Ovary (tissue), 9 donors: ENCODE measurements around the gene APBA1. TPM values are rescaled to one million over a fixed set of nuclear protein-coding genes. Genes with fewer than 3 reads are reported as not detected.

Experiments
- DNase-seq, 5 donors: peaks; one replicate each; pipeline ENCODE4 v3.0.0-alpha.2; 2019 to 2020
- H3K27ac ChIP-seq, 2 donors: fragments of 200-600 bp; one replicate each; pipeline versions ENCODE4 v1.5.1 to v1.8.0; 2019 to 2022
- H3K27me3 ChIP-seq: fragments of 200-600 bp; one replicate; pipeline ENCODE4 v1.8.0; 2022
- H3K36me3 ChIP-seq: fragments of 200-600 bp; sonication (generic); one replicate; pipeline ENCODE4 v1.5.1; 2019
- H3K4me1 ChIP-seq: one replicate; pipeline ENCODE4 v1.8.1; 2013; ENCODE audit warnings: mild to moderate bottlenecking, moderate library complexity; ENCODE audit not compliant: insufficient read depth
- H3K4me3 ChIP-seq: fragments of 200-600 bp; sonication (generic); one replicate; pipeline ENCODE4 v1.5.1; 2017
- H3K9me3 ChIP-seq, 2 donors: fragments of 200-600 bp in 1 of 2; sonication (generic) in 1 of 2; one replicate each; pipeline versions ENCODE4 v1.5.1 to v1.8.1; 2013 to 2019; ENCODE audit warnings: mild to moderate bottlenecking in 1 of 2, moderate library complexity in 1 of 2
- EP300 ChIP-seq: sonication (generic); formaldehyde crosslinking; IDR thresholded peaks from one replicate; pipeline ENCODE4 v1.6.1; 2017; ENCODE audit warnings: antibody characterized with exemption
- POLR2A ChIP-seq: fragments of 450-650 bp; IDR thresholded peaks from one replicate; pipeline ENCODE4 v1.6.1; 2017; ENCODE audit warnings: antibody characterized with exemption, mild to moderate bottlenecking, moderate library complexity
- WGBS, 3 donors: extraction: QIAGEN DNeasy Blood & Tissue Kit in 1 of 3; methylation state at CpG; one replicate each; pipeline versions ENCODE4 v1.1.5 to v1.1.7; 2013 to 2017; 5-methylcytosine and 5-hydroxymethylcytosine counted together
- intact Hi-C, 4 donors: fragments of 100-400 bp; cut with DNase I; formaldehyde crosslinking; loops; one replicate each; pipeline versions ENCODE4 v1.11.0 to v1.15.1; 2022 to 2023
- polyA plus RNA-seq, 2 donors: library from polyadenylated mRNA; stranded (reverse); fragments of 200-250 nt in 1 of 2; fragments of 350-450 nt in 1 of 2; fragmentation: Illumina TruSeq in 1 of 2; extraction: RNeasy Lipid Tissue Mini Kit (QIAGEN cat#74804) in 1 of 2; gene quantifications; one replicate each; pipeline ENCODE4 v1.2.3, GENCODE V29; 2013 to 2014
- total RNA-seq, 7 donors: library from RNA; depleted of rRNA in 2 of 7; stranded (reverse); fragments of >200 nt in 2 of 7; fragmentation: NEBNext Ultra II Directional in 3 of 7; extraction: Animal tissue kit (Norgen Biotek cat#: 25700) in 3 of 7; gene quantifications; one replicate each; pipeline versions ENCODE4 v1.1.0 to v1.2.4, GENCODE V29; 2016 to 2023
- TF ChIP-seq, protein P1 (sequence below), 3 donors: fragments of 450-650 bp in 2 of 3; fragments of 200-600 bp in 1 of 3; IDR thresholded peaks; one replicate each; pipeline versions ENCODE4 v1.5.1 to v1.8.0; 2016 to 2022; ENCODE audit warnings: antibody characterized with exemption in 3 of 3, mild to moderate bottlenecking in 1 of 3
- donor health status: DM: no; HTN: no; CAD: no; lungs with moderate emphysema.
- donor health status: DM: no; HTN: no; CAD: no.
- donor health status: Bipolar disorder and iron deficiency.
- donor health status: DM: yes; HTN: yes; CAD: no.
- donor health status: DM: no; HTN: no; CAD: no.
- donor health status: DM: yes; HTN: yes; CAD: no.

The APBA1 gene
- total and polyA plus RNA-seq, 9 donors, result 2.8 to 17.6 (median 12.9) TPM

DNA sequence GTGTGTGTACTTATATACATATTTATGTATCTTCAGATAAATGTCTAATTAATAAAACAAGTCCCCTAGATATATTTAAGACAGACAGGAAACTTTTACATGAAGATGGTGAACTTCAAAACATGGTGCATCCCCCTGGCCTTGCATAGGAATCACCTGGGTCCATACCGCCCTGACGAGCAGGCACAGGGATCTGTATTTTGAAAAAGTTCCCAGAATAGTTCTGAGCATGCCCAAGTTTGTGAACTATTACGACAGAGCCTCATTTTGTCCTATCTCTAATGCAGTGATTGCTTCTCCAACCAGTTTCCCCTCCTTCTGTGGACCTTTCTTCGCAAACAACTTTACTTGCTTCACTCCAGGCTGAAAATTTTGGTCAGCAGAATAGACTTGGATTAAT is 98.1 kb downstream of the APBA1 start:
- no peak overlapping the region for H3K4me3 ChIP-seq
- no peak for TF ChIP-seq POLR2A
- no peak for TF ChIP-seq EP300
- TF ChIP-seq, protein P1, sequence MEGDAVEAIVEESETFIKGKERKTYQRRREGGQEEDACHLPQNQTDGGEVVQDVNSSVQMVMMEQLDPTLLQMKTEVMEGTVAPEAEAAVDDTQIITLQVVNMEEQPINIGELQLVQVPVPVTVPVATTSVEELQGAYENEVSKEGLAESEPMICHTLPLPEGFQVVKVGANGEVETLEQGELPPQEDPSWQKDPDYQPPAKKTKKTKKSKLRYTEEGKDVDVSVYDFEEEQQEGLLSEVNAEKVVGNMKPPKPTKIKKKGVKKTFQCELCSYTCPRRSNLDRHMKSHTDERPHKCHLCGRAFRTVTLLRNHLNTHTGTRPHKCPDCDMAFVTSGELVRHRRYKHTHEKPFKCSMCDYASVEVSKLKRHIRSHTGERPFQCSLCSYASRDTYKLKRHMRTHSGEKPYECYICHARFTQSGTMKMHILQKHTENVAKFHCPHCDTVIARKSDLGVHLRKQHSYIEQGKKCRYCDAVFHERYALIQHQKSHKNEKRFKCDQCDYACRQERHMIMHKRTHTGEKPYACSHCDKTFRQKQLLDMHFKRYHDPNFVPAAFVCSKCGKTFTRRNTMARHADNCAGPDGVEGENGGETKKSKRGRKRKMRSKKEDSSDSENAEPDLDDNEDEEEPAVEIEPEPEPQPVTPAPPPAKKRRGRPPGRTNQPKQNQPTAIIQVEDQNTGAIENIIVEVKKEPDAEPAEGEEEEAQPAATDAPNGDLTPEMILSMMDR (IDR thresholded peaks at IDR 0.05), result no peak

DNA sequence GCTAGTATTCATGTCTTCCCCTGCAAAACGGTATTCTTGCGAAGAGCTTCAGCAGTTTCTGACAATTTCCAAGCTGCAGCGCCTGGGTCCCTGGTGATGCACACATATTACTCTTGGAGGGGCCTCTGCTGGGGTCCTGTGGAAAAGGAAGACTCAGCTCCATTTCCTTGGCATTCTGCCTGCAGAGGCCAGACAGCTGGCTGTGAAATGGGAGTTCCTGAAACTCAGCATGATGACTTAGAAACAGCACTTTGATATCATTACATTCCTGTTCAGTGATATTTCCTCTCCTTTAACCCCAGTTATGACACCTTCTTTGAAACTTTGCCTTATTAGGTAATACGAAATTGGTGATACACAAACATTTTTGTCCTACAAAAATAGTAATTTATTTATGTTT is 98.5 kb downstream of the APBA1 start:
- DNase-seq, result no peak
- Histone ChIP-seq H3K4me3 (no peak overlapping the region), H3K4me1 (peaks cover 4% of the 10 kb centered on the region), H3K27ac (no peak overlapping the region), H3K27me3 (no peaks in the 10 kb centered on the region), H3K36me3 (no peaks in the 10 kb centered on the region), H3K9me3 (no peaks in the 10 kb centered on the region)
- 66 to 71% (median 69%) methylated on average over 4 of the region's 4 CpGs for WGBS, 3 donors
- intact Hi-C loops, result no loop called here
- TF ChIP-seq EP300 (no peak), POLR2A (no peak)
- TF ChIP-seq, protein P1 (IDR thresholded peaks at IDR 0.05), result no peak

More for the DNA sequence above, 98.1 kb downstream of the APBA1 start:
- no peaks in the 10 kb centered on the region for H3K27me3 ChIP-seq
- no peaks in the 10 kb centered on the region for H3K36me3 ChIP-seq
- H3K9me3 ChIP-seq, result no peaks in the 10 kb centered on the region
- WGBS, 3 donors, result 67 to 81% (median 76%) methylated on average over 4 of the region's 4 CpGs
- H3K4me1 ChIP-seq, result peaks cover 5% of the 10 kb centered on the region
- DNase-seq, result no peak
- no peak overlapping the region for H3K27ac ChIP-seq
- intact Hi-C loops, result no loop called here

DNA sequence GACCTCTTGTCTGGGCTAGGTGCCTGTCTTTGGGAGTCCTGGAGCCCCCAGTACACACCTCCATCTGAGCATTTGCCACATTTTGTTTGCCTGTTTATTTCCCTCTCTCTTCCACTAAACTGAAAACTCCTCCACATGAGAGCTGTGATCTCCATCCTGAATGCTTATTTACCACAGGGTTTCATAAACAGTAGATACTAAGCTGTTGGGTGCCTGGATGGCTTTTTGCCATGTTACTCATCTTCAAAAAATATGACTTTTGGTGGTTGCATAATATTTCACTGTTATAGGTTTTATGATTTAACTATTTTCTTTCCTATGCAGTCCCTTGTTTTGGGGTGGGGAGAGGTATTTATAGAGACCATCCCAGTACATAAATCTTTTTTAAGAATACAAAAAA is 99.6 kb downstream of the APBA1 start:
- no peaks in the 10 kb centered on the region for H3K27me3 ChIP-seq
- intact Hi-C loops, result no loop called here
- no peak overlapping the region for H3K27ac ChIP-seq
- no peaks in the 10 kb centered on the region for H3K36me3 ChIP-seq
- H3K9me3 ChIP-seq, result no peaks in the 10 kb centered on the region
- TF ChIP-seq POLR2A (no peak), EP300 (no peak)
- TF ChIP-seq, protein P1 (IDR thresholded peaks at IDR 0.05), result no peak
- H3K4me3 ChIP-seq, result no peak overlapping the region
- DNase-seq, result no peak
- peaks cover 4% of the 10 kb centered on the region for H3K4me1 ChIP-seq

DNA sequence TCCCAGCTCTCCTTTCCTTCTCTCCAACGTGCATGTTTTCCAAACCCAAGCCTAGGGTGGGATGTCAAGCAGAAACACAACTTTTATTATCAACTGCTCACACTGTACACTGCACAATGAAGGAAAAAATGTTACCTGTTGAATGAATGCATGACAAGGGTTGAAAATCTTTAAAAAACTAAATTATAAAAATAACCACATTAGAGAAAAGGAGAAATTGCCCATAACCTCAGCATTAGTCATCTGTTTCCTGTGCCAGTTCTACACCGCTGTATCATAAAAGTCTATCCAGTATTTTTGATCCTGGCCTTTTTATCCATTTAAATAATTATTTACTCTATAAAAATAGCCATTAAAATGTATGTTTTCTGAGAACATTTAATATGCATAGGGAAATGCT is 101.1 kb downstream of the APBA1 start:
- WGBS, 3 donors, result 80 to 82% (median 80%) methylated on average over 2 of the region's 2 CpGs
- H3K4me3 ChIP-seq, result no peak overlapping the region
- no peaks in the 10 kb centered on the region for H3K36me3 ChIP-seq
- peaks cover 4% of the 10 kb centered on the region for H3K4me1 ChIP-seq
- no peaks in the 10 kb centered on the region for H3K9me3 ChIP-seq
- no peak for DNase-seq
- intact Hi-C loops, result no loop called here
- no peak overlapping the region for H3K27ac ChIP-seq
- TF ChIP-seq, protein P1 (IDR thresholded peaks at IDR 0.05), result no peak
- TF ChIP-seq POLR2A, result no peak
- TF ChIP-seq EP300, result no peak
- no peaks in the 10 kb centered on the region for H3K27me3 ChIP-seq
